ENCODE results near the gene ANKLE2. TPM values are rescaled to one million over a fixed set of nuclear protein-coding genes. Genes with fewer than 3 reads are reported as not detected.
"Not testable (repeated sequence)": the region's sequence is repeated elsewhere in the genome, so short reads cannot be mapped to it uniquely, and the experiment has no call there.

Gene ANKLE2
- total and polyA plus RNA-seq, 2 of the 8 experiments (the other 6 are each of a cell fraction or from before 2014, with no cell fraction given) = 41.0 to 64.9 TPM

- H3K4me1 ChIP-seq (replicated peaks in 1 of 4; ENCODE audit: control insufficient read depth in 3 of 4, insufficient read depth in 4 of 4, low read length in 3 of 4); H2AFZ ChIP-seq (ENCODE audit: low read length); H4K5ac ChIP-seq (ENCODE audit: insufficient read length, low read depth, low read length); DNase-seq (ENCODE audit: low read depth in 1 of 2, low spot score in 2 of 2); H2AK5ac ChIP-seq (ENCODE audit: low read depth, low read length); H3K14ac ChIP-seq (ENCODE audit: insufficient read length); H3K56ac ChIP-seq (replicated peaks; ENCODE audit: insufficient read length, low read depth, low read length); H2BK15ac ChIP-seq (ENCODE audit: low read length); FAIRE-seq; H3K9ac ChIP-seq (replicated peaks in 1 of 4; ENCODE audit: extremely low read depth in 1 of 4, low read depth in 3 of 4, low read length in 3 of 4); H3K23me2 ChIP-seq (ENCODE audit: low read depth, low read length); H3K4me2 ChIP-seq (ENCODE audit: insufficient read depth in 1 of 2, low read depth in 2 of 2, low read length in 2 of 2); H4K20me1 ChIP-seq (replicated peaks in 1 of 2; ENCODE audit: control insufficient read depth in 1 of 2, insufficient read depth in 2 of 2, low read length in 2 of 2); H3K27me3 ChIP-seq (replicated peaks in 1 of 4; ENCODE audit: control insufficient read depth in 3 of 4, extremely low read depth in 1 of 4, insufficient read depth in 3 of 4, low read length in 3 of 4); H2BK5ac ChIP-seq (ENCODE audit: low read depth, low read length); H3K9me3 ChIP-seq (ENCODE audit: insufficient read depth in 2 of 2, low read depth in 1 of 2, low read length in 1 of 2); H4K91ac ChIP-seq (replicated peaks; ENCODE audit: insufficient read length, low read length); H3K18ac ChIP-seq (ENCODE audit: extremely low read depth, low read length); H2BK120ac ChIP-seq (replicated peaks; ENCODE audit: low read depth, low read length); H3K27ac ChIP-seq (ENCODE audit: low read depth, low read length); H3K79me2 ChIP-seq (ENCODE audit: control insufficient read depth in 1 of 2, insufficient read depth in 2 of 2, low read length in 2 of 2); H2BK12ac ChIP-seq (ENCODE audit: low read depth, low read length); H2BK20ac ChIP-seq (ENCODE audit: low read length); H3K23ac ChIP-seq (ENCODE audit: insufficient read length); H3K4me3 ChIP-seq (ENCODE audit: extremely low read depth in 1 of 4, insufficient read depth in 2 of 4, low read depth in 3 of 4, low read length in 4 of 4); H3K79me1 ChIP-seq (ENCODE audit: low read depth, low read length); H4K8ac ChIP-seq (ENCODE audit: extremely low read depth, insufficient read depth, low read length); H3K4ac ChIP-seq (replicated peaks; ENCODE audit: insufficient read length, low read depth, low read length); CTCF ChIA-PET (ENCODE audit: partially characterized antibody): not testable (repeated sequence)
- peaks cover 4 to 21% (median 14%) of the 10 kb centered on the region in 4 experiments; a peak in 5 of 8 replicates for H3K36me3 ChIP-seq (ENCODE audit: control insufficient read depth in 2 of 4, insufficient read depth in 4 of 4, low read length in 3 of 4)
- 93% methylated on average over 3 of the region's 3 CpGs; no CpG with 5 or more reads in 1 of the 2 experiments for WGBS, 2 experiments (ENCODE audit: extremely low coverage in 1 of 2, insufficient coverage in 1 of 2, insufficient read length in 1 of 2, insufficient replicate concordance in 2 of 2, low coverage in 1 of 2, low lambda C conversion rate in 2 of 2, missing lambda C conversion rate in 1 of 2)
- POLR2A ChIA-PET (ENCODE audit: partially characterized antibody) = interaction anchor here (1.0 to 3.6 kb wide), 4 partner anchors 9 to 128 kb away, joined by 3 to 17 read pairs (median 6); partner anchors contain the start of gene PGAM5
These were observed 66.7 kb downstream of the ANKLE2 start for GRCh38 chr12:132694888-132695287.

Data from H1 (cell line).